Measurements from ENCODE around the gene IFITM2. TPM values are rescaled to one million over a fixed set of nuclear protein-coding genes. Genes with fewer than 3 reads are reported as not detected.

IFITM2 gene
- polyA plus RNA-seq, 1 of the 3 experiments (the other 2 are of a cell fraction) = 518 TPM

DNA sequence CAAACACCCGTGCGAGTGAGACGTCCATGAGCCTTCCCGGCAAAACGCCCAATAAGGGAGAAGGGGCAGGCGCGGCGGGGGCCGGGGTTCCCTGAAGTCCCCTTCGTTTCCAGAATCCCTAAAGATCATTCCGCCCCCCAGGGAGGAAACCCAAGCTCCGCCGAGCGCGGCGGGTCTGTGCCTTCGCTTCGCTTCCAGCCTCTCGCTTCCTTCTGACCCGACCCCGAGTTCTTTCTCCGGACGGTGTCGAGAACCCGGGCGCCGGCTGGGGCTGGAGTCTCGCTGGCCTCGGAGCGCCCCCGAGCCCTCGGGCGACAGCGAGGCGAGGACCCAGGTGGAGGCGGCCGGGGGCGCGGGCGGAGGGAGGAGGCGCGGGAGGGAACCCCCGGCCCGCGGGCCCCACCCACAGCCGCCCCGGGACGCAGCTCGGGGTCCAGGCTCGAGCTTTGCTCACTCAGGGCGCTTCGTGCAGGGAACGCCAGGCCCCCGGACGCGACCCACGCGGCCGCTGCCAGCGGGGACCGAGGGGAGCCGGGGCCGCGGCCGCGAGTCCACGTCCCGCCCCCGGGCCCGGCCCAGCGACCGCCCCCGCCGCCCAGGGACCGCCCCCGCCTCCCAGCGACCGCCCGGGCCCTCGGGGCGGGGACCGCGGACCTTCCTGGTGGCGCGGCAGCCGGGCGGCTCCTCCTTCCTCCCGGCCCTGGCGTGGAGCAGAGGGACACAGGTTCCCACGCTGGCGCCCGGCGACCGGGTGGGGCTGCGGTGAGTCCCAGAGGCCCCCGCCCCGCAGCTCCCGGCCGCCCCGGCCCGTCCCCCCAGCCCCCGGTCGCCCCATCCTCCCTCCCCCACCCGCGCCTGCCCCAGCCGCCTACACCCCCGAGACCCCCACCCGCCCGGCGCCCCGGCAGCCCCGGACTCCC, 18.9 kb upstream of the IFITM2 start, which contains the start of gene PGGHG:
TSS of gene PGGHG (plus strand) at position 649 of the 920 bp plus-strand sequence. CDS start 691 bp downstream, outside the sequence.
- Histone ChIP-seq H3K9me3 (no peaks in the 10 kb centered on the region), H2AFZ (ENCODE audit: low read depth) (peak within 1 kb of the TSS; percentile 90; the same call in 1 of the 2 replicates), H3K4me2 (peak within 1 kb of the TSS; percentile 88), H3F3A (replicated peaks; ENCODE audit: insufficient read depth) (no peaks in the 10 kb centered on the region), H3K27me3 (ENCODE audit: insufficient read depth) (no peaks in the 10 kb centered on the region), H3K79me2 (ENCODE audit: insufficient read depth) (no peaks in the 10 kb centered on the region), H3K9ac (peak within 1 kb of the TSS; percentile 62; the same call in 1 of the 2 replicates), H3K27ac (ENCODE audit: low read depth in 2 of 2, low read length in 1 of 2) (no peak within 1 kb of the TSS; a peak in 1 of 4 replicates), H3K4me3 (ENCODE audit: low read depth in 2 of 2, low read length in 1 of 2) (peak within 1 kb of the TSS; percentile 63 to 75), H3K36me3 (replicated peaks in 1 of 2; ENCODE audit: control insufficient read depth in 1 of 2, insufficient read depth in 2 of 2, low read length in 1 of 2) (no peaks in the 10 kb centered on the region), H3K9me2 (no peaks in the 10 kb centered on the region), H3K4me1 (ENCODE audit: control insufficient read depth in 1 of 2, insufficient read depth in 2 of 2, low read depth in 1 of 2, low read length in 1 of 2) (peaks cover 0 to 9% of the 10 kb centered on the region in 2 experiments; a peak in 1 of 4 replicates), H4K20me1 (ENCODE audit: insufficient read depth) (no peaks in the 10 kb centered on the region)
- TF ChIP-seq, protein P1, sequence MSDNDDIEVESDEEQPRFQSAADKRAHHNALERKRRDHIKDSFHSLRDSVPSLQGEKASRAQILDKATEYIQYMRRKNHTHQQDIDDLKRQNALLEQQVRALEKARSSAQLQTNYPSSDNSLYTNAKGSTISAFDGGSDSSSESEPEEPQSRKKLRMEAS (IDR thresholded peaks at IDR 0.05; ENCODE audit: low read depth) = 0 out of 2 replicates have a peak, but pooled peaks have one; percentile 9
- TF ChIP-seq, protein P2, sequence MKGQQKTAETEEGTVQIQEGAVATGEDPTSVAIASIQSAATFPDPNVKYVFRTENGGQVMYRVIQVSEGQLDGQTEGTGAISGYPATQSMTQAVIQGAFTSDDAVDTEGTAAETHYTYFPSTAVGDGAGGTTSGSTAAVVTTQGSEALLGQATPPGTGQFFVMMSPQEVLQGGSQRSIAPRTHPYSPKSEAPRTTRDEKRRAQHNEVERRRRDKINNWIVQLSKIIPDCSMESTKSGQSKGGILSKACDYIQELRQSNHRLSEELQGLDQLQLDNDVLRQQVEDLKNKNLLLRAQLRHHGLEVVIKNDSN (IDR thresholded peaks at IDR 0.05; ENCODE audit: borderline replicate concordance, low read depth) = no peak
- TF ChIP-seq TAF1 (IDR thresholded peaks at IDR 0.05; ENCODE audit: borderline replicate concordance, low read depth, low read length) = 0 out of 2 replicates have a peak, but pooled peaks have one; percentile 12
- CTCF ChIA-PET = interaction anchor here (1.0 to 2.1 kb wide), 6 partner anchors 9 to 38 kb away, joined by 3 to 6 read pairs (median 4); partner anchors contain the start of gene IFITM2
- WGBS (ENCODE audit: low lambda C conversion rate) = 2% methylated on average over 23 of the region's 112 CpGs
- DNase-seq = peak; percentile 95
- POLR2A ChIA-PET = no interaction called here

DNA sequence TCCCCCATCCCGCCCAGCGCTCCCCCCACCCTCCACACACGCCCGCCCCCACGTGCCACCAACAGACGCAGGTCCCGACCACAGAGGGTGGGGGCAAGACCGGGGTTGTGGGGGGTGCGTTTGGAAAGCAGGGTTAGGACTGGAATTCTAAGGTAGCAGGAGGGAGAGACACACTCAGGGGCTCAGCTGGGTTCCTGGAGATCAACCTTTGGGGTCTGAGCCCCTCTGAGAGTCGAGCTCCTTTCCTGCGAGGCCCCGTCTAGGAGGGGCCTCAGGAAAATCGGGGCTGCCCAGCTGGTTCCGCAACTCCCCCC, 18.3 kb upstream of the IFITM2 start:
- H3K27ac ChIP-seq (ENCODE audit: low read depth in 2 of 2, low read length in 1 of 2) = no peak overlapping the region
- H3K9ac ChIP-seq = no peak overlapping the region
- no peak for DNase-seq
- peak overlapping the region; percentile 76 for H3K4me2 ChIP-seq
- no peaks in the 10 kb centered on the region for H3K79me2 ChIP-seq (ENCODE audit: insufficient read depth)
- no peaks in the 10 kb centered on the region for H3K36me3 ChIP-seq (replicated peaks in 1 of 2; ENCODE audit: control insufficient read depth in 1 of 2, insufficient read depth in 2 of 2, low read length in 1 of 2)
- TF ChIP-seq EP300 (IDR thresholded peaks at IDR 0.05; ENCODE audit: borderline replicate concordance in 1 of 2, low read depth in 1 of 2, low read length in 1 of 2) = no peak
- TF ChIP-seq GABPA (IDR thresholded peaks at IDR 0.05; ENCODE audit: low read depth) = no peak
- TF ChIP-seq FOSL2 (IDR thresholded peaks at IDR 0.05; ENCODE audit: borderline replicate concordance, low read depth) = no peak
- TF ChIP-seq, protein P3, sequence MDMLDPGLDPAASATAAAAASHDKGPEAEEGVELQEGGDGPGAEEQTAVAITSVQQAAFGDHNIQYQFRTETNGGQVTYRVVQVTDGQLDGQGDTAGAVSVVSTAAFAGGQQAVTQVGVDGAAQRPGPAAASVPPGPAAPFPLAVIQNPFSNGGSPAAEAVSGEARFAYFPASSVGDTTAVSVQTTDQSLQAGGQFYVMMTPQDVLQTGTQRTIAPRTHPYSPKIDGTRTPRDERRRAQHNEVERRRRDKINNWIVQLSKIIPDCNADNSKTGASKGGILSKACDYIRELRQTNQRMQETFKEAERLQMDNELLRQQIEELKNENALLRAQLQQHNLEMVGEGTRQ (IDR thresholded peaks at IDR 0.05; ENCODE audit: borderline replicate concordance, low read depth, low read length) = no peak
- TF ChIP-seq, protein P4, sequence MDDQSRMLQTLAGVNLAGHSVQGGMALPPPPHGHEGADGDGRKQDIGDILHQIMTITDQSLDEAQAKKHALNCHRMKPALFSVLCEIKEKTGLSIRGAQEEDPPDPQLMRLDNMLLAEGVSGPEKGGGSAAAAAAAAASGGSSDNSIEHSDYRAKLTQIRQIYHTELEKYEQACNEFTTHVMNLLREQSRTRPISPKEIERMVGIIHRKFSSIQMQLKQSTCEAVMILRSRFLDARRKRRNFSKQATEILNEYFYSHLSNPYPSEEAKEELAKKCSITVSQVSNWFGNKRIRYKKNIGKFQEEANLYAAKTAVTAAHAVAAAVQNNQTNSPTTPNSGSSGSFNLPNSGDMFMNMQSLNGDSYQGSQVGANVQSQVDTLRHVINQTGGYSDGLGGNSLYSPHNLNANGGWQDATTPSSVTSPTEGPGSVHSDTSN (IDR thresholded peaks at IDR 0.05) = no peak
- TF ChIP-seq, protein P5, sequence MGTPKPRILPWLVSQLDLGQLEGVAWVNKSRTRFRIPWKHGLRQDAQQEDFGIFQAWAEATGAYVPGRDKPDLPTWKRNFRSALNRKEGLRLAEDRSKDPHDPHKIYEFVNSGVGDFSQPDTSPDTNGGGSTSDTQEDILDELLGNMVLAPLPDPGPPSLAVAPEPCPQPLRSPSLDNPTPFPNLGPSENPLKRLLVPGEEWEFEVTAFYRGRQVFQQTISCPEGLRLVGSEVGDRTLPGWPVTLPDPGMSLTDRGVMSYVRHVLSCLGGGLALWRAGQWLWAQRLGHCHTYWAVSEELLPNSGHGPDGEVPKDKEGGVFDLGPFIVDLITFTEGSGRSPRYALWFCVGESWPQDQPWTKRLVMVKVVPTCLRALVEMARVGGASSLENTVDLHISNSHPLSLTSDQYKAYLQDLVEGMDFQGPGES (IDR thresholded peaks at IDR 0.05; ENCODE audit: low read depth, low read length) = no peak
- no peak for TF ChIP-seq FOXM1 (IDR thresholded peaks at IDR 0.05; ENCODE audit: low read depth)
- TF ChIP-seq RFX5 (IDR thresholded peaks at IDR 0.05; ENCODE audit: low read length) = no peak
- TF ChIP-seq, protein P6, sequence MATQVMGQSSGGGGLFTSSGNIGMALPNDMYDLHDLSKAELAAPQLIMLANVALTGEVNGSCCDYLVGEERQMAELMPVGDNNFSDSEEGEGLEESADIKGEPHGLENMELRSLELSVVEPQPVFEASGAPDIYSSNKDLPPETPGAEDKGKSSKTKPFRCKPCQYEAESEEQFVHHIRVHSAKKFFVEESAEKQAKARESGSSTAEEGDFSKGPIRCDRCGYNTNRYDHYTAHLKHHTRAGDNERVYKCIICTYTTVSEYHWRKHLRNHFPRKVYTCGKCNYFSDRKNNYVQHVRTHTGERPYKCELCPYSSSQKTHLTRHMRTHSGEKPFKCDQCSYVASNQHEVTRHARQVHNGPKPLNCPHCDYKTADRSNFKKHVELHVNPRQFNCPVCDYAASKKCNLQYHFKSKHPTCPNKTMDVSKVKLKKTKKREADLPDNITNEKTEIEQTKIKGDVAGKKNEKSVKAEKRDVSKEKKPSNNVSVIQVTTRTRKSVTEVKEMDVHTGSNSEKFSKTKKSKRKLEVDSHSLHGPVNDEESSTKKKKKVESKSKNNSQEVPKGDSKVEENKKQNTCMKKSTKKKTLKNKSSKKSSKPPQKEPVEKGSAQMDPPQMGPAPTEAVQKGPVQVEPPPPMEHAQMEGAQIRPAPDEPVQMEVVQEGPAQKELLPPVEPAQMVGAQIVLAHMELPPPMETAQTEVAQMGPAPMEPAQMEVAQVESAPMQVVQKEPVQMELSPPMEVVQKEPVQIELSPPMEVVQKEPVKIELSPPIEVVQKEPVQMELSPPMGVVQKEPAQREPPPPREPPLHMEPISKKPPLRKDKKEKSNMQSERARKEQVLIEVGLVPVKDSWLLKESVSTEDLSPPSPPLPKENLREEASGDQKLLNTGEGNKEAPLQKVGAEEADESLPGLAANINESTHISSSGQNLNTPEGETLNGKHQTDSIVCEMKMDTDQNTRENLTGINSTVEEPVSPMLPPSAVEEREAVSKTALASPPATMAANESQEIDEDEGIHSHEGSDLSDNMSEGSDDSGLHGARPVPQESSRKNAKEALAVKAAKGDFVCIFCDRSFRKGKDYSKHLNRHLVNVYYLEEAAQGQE (IDR thresholded peaks at IDR 0.05; ENCODE audit: low read depth, low read length) = no peak
- no peak for TF ChIP-seq TAF1 (IDR thresholded peaks at IDR 0.05; ENCODE audit: borderline replicate concordance, low read depth, low read length)
- no peak for TF ChIP-seq POLR2AphosphoS5 (IDR thresholded peaks at IDR 0.05; ENCODE audit: low read depth, low read length)
- no peak for TF ChIP-seq SIN3A (IDR thresholded peaks at IDR 0.05; ENCODE audit: borderline replicate concordance, low read depth, low read length)
- H3K4me1 ChIP-seq (ENCODE audit: control insufficient read depth in 1 of 2, insufficient read depth in 2 of 2, low read depth in 1 of 2, low read length in 1 of 2) = peaks cover 0 to 9% of the 10 kb centered on the region in 2 experiments; a peak in 1 of 4 replicates
- no peak overlapping the region for H2AFZ ChIP-seq (ENCODE audit: low read depth)
- POLR2A ChIA-PET = no interaction called here
- WGBS (ENCODE audit: low lambda C conversion rate) = no CpG with 5 or more reads among the region's 14 CpGs
- no peaks in the 10 kb centered on the region for H3K27me3 ChIP-seq (ENCODE audit: insufficient read depth)
- no peaks in the 10 kb centered on the region for H4K20me1 ChIP-seq (ENCODE audit: insufficient read depth)
- H3F3A ChIP-seq (replicated peaks; ENCODE audit: insufficient read depth) = no peaks in the 10 kb centered on the region
- H3K9me3 ChIP-seq = no peaks in the 10 kb centered on the region
- H3K4me3 ChIP-seq (ENCODE audit: low read depth in 2 of 2, low read length in 1 of 2) = peak overlapping the region; percentile 38 to 46; a peak in 3 of 4 replicates
- CTCF ChIA-PET = interaction anchor here (1.0 to 1.5 kb wide), 3 partner anchors 10 to 18 kb away, joined by 3 to 6 read pairs (median 5); partner anchors contain the start of gene IFITM2
- no peaks in the 10 kb centered on the region for H3K9me2 ChIP-seq
